Body of pancreas (tissue), 4 donors: ENCODE results near the gene GOT1.

Source experiments
- POLR2A ChIP-seq, 3 donors: fragments of 450-650 bp; IDR thresholded peaks; one replicate each; pipeline ENCODE4 v1.6.1; 2016; ENCODE audit warnings: antibody characterized with exemption in 3 of 3, mild to moderate bottlenecking in 2 of 3
- TF ChIP-seq, protein P1 (sequence below), 7 experiments: fragments of 450-650 bp in 4 of 7; fragments of 200-600 bp in 3 of 7; sonication (generic) in 3 of 7; IDR thresholded peaks; one replicate each; pipeline ENCODE4 v1.5.1; 2016 to 2019; ENCODE audit warnings: antibody characterized with exemption in 7 of 7

DNA sequence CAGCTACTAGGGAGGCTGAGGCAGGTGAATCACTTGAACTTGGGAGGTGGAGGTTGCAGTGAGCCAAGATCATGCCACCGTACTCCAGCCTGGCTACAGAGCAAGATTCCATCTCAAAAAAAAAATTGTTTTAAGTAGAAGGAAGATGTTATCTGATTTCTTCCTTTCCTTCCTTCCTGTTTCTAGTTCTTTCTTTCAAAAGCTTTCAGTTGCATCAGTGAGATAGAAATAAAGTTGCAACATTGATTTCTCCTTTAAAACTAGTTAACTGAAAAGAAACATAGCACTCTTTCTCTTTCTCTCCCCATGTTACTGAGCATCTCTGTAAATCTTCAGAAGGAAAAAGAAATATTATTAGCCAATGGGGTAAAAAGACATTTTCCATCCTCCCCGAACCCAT lies 63.8 kb downstream of the GOT1 start:
- TF ChIP-seq, protein P1, sequence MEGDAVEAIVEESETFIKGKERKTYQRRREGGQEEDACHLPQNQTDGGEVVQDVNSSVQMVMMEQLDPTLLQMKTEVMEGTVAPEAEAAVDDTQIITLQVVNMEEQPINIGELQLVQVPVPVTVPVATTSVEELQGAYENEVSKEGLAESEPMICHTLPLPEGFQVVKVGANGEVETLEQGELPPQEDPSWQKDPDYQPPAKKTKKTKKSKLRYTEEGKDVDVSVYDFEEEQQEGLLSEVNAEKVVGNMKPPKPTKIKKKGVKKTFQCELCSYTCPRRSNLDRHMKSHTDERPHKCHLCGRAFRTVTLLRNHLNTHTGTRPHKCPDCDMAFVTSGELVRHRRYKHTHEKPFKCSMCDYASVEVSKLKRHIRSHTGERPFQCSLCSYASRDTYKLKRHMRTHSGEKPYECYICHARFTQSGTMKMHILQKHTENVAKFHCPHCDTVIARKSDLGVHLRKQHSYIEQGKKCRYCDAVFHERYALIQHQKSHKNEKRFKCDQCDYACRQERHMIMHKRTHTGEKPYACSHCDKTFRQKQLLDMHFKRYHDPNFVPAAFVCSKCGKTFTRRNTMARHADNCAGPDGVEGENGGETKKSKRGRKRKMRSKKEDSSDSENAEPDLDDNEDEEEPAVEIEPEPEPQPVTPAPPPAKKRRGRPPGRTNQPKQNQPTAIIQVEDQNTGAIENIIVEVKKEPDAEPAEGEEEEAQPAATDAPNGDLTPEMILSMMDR (IDR thresholded peaks at IDR 0.05) = no peak
- TF ChIP-seq POLR2A (IDR thresholded peaks at IDR 0.05) = no peak
